MM.1S (cell line): ENCODE data around the gene TMCC1.
"Not testable (repeated sequence)": the region's sequence is repeated elsewhere in the genome, so short reads cannot be mapped to it uniquely, and the experiment has no call there.

Source experiments
- DNase-seq: peaks from one replicate; pipeline ENCODE4 v3.0.0-alpha.2; 2015
- H2AFZ ChIP-seq: fragments of 300-600 bp; sonication (generic); 2 replicates; pipeline ENCODE4 v1.6.0; 2016; ENCODE audit warnings: antibody characterized with exemption, low read length
- H3F3A ChIP-seq: fragments of 300-600 bp; sonication (generic); 2 replicates; pipeline ENCODE4 v1.6.1; 2016; ENCODE audit warnings: mild to moderate bottlenecking, antibody characterized with exemption, low read length, moderate library complexity, mixed read lengths; ENCODE audit not compliant: insufficient read depth
- H3K27ac ChIP-seq: fragments of 300-600 bp; sonication (generic); 2 replicates; pipeline ENCODE4 v1.5.1; 2016; ENCODE audit warnings: mild to moderate bottlenecking, low read length
- H3K27me3 ChIP-seq: fragments of 300-600 bp; sonication (generic); replicated peaks from 2 replicates; pipeline ENCODE4 v1.6.0; 2016; ENCODE audit warnings: low read length; ENCODE audit not compliant: insufficient read depth
- H3K36me3 ChIP-seq: fragments of 300-600 bp; sonication (generic); replicated peaks from 2 replicates; pipeline ENCODE4 v1.6.1; 2016; ENCODE audit warnings: mild to moderate bottlenecking, low read length, mixed read lengths; ENCODE audit not compliant: insufficient read depth
- H3K4me1 ChIP-seq: fragments of 300-600 bp; sonication (generic); 2 replicates; pipeline ENCODE4 v1.6.1; 2016; ENCODE audit warnings: low read length, mixed read lengths
- H3K4me2 ChIP-seq: fragments of 300-600 bp; sonication (generic); 2 replicates; pipeline ENCODE4 v1.6.0; 2016; ENCODE audit warnings: low read depth, low read length
- H3K4me3 ChIP-seq: fragments of 300-600 bp; sonication (generic); 2 replicates; pipeline ENCODE4 v1.5.1; 2016; ENCODE audit warnings: low read length, mixed read lengths
- H3K79me2 ChIP-seq: fragments of 300-600 bp; sonication (generic); 2 replicates; pipeline ENCODE4 v1.6.1; 2016; ENCODE audit warnings: mixed run types, low read length, mixed read lengths
- H3K9ac ChIP-seq: fragments of 300-600 bp; sonication (generic); 2 replicates; pipeline ENCODE4 v1.6.1; 2016; ENCODE audit warnings: low read length, mixed read lengths
- H3K9me2 ChIP-seq: fragments of 300-600 bp; sonication (generic); replicated peaks from 2 replicates; pipeline ENCODE4 v1.6.1; 2016; ENCODE audit warnings: mild to moderate bottlenecking, low read length, mixed read lengths; ENCODE audit not compliant: insufficient read depth
- H3K9me3 ChIP-seq: fragments of 300-600 bp; sonication (generic); replicated peaks from 2 replicates; pipeline ENCODE4 v1.6.1; 2016; ENCODE audit warnings: mild to moderate bottlenecking, low read length, mixed read lengths; ENCODE audit not compliant: insufficient read depth
- H4K20me1 ChIP-seq: fragments of 300-600 bp; sonication (generic); 2 replicates; pipeline ENCODE4 v1.6.1; 2016; ENCODE audit warnings: mild to moderate bottlenecking, low read length, moderate library complexity, mixed read lengths; ENCODE audit not compliant: insufficient read depth
- EZH2 ChIP-seq: fragments of 300-600 bp; sonication (generic); optimal IDR thresholded peaks from 2 replicates; pipeline ENCODE3; 2017; ENCODE audit warnings: low read depth, mild to moderate bottlenecking, antibody characterized with exemption, low read length, mixed read lengths
- EZH2phosphoT487 ChIP-seq: fragments of 300-600 bp; sonication (generic); IDR thresholded peaks from 2 replicates; pipeline ENCODE4 v1.6.1; 2018; ENCODE audit warnings: antibody characterized with exemption, low read length
- TF ChIP-seq, protein P1 (sequence below): fragments of 300-600 bp; sonication (generic); IDR thresholded peaks from 2 replicates; pipeline ENCODE4 v1.5.1; 2016; ENCODE audit warnings: antibody characterized with exemption, low read length, mixed read lengths

The TMCC1 gene

DNA sequence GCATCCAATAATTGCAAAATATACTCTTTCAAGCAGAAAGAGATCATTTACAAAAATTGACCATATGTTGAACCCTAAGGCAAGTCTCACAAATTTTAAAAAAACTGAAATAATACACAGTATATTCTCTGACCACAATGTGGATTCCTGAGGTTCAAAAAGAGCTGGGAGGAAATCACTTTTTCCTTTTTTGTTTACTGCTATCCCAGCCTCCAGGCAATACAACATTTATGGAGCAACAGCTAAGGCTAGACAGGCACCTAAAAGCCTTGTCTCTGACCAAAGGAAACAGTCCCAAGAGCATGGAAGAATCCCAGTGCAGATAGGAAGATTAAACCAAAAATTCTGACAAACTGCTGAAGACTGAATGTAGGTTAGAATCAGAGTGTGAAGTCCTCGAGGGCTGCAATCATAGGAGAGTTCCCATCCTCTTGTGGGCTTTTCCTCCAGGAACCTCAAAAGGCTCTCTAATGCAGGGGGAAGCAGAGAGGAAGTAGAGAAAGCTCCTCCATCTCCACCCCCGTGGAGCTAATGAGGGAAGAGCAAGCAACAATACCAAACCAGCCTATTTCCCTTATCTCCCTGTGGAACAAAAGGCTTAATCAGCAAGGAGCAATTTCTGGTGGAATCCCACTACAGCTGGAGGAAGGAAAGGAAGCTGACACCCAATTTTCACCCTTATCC, 57.0 kb downstream of the TMCC1 start:
- H3K36me3 ChIP-seq = no peaks in the 10 kb centered on the region
- no peaks in the 10 kb centered on the region for H3K27me3 ChIP-seq

DNA sequence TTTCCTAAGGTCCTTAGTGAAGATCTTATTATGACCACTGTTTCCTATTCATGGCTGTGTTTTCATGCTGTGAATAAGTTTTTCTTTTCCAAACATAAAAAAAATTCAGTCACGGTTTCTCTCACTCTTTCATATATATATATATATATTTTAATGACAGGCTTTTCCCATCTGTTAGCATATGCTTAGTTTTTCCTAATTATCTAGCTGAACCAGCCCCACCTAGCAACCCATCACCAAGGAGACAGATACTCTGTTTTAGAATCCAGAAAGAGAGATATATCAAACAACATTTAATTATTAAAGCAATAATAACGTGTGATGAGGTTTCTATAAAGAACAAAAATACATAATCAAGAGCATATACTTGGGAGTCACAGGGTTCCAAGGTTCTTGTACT, 58.3 kb downstream of the TMCC1 start:
- no peaks in the 10 kb centered on the region for H3K9me2 ChIP-seq
- H4K20me1 ChIP-seq = no peaks in the 10 kb centered on the region
- H3K27me3 ChIP-seq = no peaks in the 10 kb centered on the region
- H3K9me3 ChIP-seq = no peaks in the 10 kb centered on the region
- no peak overlapping the region for H2AFZ ChIP-seq
- no peak overlapping the region for H3K9ac ChIP-seq
- TF ChIP-seq, protein P1, sequence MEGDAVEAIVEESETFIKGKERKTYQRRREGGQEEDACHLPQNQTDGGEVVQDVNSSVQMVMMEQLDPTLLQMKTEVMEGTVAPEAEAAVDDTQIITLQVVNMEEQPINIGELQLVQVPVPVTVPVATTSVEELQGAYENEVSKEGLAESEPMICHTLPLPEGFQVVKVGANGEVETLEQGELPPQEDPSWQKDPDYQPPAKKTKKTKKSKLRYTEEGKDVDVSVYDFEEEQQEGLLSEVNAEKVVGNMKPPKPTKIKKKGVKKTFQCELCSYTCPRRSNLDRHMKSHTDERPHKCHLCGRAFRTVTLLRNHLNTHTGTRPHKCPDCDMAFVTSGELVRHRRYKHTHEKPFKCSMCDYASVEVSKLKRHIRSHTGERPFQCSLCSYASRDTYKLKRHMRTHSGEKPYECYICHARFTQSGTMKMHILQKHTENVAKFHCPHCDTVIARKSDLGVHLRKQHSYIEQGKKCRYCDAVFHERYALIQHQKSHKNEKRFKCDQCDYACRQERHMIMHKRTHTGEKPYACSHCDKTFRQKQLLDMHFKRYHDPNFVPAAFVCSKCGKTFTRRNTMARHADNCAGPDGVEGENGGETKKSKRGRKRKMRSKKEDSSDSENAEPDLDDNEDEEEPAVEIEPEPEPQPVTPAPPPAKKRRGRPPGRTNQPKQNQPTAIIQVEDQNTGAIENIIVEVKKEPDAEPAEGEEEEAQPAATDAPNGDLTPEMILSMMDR = no peak
- TF ChIP-seq EZH2phosphoT487 (no peak), EZH2 (no peak)
- H3K36me3 ChIP-seq = no peaks in the 10 kb centered on the region
- no peaks in the 10 kb centered on the region for H3K4me1 ChIP-seq
- no peak for DNase-seq
- H3F3A ChIP-seq = no peaks in the 10 kb centered on the region
- H3K4me3 ChIP-seq = no peak overlapping the region
- no peak overlapping the region for H3K4me2 ChIP-seq
- H3K79me2 ChIP-seq = peaks cover 12% of the 10 kb centered on the region; the same call in 1 of the 2 replicates
- no peak overlapping the region for H3K27ac ChIP-seq

More for the DNA sequence above, 57.0 kb downstream of the TMCC1 start:
- no peaks in the 10 kb centered on the region for H3K4me1 ChIP-seq
- no peaks in the 10 kb centered on the region for H3K9me2 ChIP-seq
- no peaks in the 10 kb centered on the region for H3F3A ChIP-seq
- peaks cover 12% of the 10 kb centered on the region; the same call in 1 of the 2 replicates for H3K79me2 ChIP-seq
- H3K9me3 ChIP-seq = no peaks in the 10 kb centered on the region
- no peak overlapping the region for H2AFZ ChIP-seq
- no peak overlapping the region for H3K4me2 ChIP-seq
- no peak overlapping the region for H3K9ac ChIP-seq
- TF ChIP-seq, protein P1 = no peak
- TF ChIP-seq EZH2 (no peak), EZH2phosphoT487 (no peak)
- no peaks in the 10 kb centered on the region for H4K20me1 ChIP-seq
- DNase-seq = no peak
- H3K4me3 ChIP-seq = no peak overlapping the region
- H3K27ac ChIP-seq = no peak overlapping the region

DNA sequence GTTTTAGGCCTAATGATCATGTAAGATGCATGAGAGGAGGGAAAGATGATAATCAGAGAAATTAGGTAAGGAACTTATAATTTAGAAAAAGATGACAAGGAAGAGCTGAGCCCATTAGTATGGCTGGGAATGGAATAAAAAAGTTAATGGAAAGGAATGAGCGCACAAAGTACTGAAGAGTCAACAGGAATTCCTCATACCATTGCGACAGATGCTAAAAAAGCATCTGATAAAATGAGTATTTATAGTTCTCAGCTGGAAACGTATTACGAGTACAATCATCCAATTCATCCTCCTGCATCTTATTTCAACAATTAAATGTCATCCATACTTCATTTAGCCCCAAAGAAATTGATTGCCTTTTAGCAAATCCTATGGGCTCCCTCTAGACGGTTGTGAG, 58.9 kb downstream of the TMCC1 start:
- DNase-seq = no peak

DNA sequence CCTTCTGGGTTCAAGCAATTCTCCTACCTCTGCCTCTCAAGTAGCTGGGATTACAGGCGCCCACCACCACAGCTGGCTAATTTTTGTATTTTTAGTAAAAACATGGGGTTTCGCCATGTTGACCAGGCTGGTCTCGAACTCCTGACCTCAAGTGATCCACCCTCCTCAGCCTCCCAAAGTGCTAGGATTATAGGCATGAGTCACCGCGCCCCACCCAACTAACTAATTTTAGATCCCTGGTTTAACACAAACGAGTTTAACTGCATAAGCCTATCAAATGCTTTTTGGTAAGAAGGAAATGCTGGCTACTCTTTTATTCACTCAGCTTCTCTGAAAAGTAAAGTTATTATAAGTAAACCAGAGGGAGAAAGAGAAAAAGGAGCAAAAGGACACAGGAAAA, 61.6 kb downstream of the TMCC1 start:
- not testable (repeated sequence) for DNase-seq, H3K4me2 ChIP-seq, H3K4me3 ChIP-seq, H3K27ac ChIP-seq, H3K9me2 ChIP-seq, H3K27me3 ChIP-seq, H3K36me3 ChIP-seq, H2AFZ ChIP-seq, H3K9ac ChIP-seq, H3F3A ChIP-seq, H3K9me3 ChIP-seq, H4K20me1 ChIP-seq
- peaks cover 11% of the 10 kb centered on the region for H3K79me2 ChIP-seq
- peaks cover 12% of the 10 kb centered on the region for H3K4me1 ChIP-seq

More for the DNA sequence above, 58.9 kb downstream of the TMCC1 start:
- no peaks in the 10 kb centered on the region for H3K4me1 ChIP-seq
- H4K20me1 ChIP-seq = no peaks in the 10 kb centered on the region
- no peak overlapping the region for H3K27ac ChIP-seq
- peaks cover 12% of the 10 kb centered on the region; the same call in 1 of the 2 replicates for H3K79me2 ChIP-seq
- no peak overlapping the region for H2AFZ ChIP-seq
- no peaks in the 10 kb centered on the region for H3K9me2 ChIP-seq
- no peaks in the 10 kb centered on the region for H3K36me3 ChIP-seq
- no peak overlapping the region for H3K4me3 ChIP-seq
- TF ChIP-seq EZH2phosphoT487 (no peak), EZH2 (no peak)
- TF ChIP-seq, protein P1 = no peak
- H3K9me3 ChIP-seq = no peaks in the 10 kb centered on the region
- no peak overlapping the region for H3K4me2 ChIP-seq
- H3K27me3 ChIP-seq = no peaks in the 10 kb centered on the region
- no peaks in the 10 kb centered on the region for H3F3A ChIP-seq
- H3K9ac ChIP-seq = no peak overlapping the region
